IMR-90 (cell line): ENCODE results near the gene KLHDC1.
A peak's percentile ranks its signal among the peaks of the same experiment; 100 is the strongest.

Experiments used
- CTCF ChIP-seq: conservative IDR thresholded peaks from 2 replicates; pipeline ENCODE4 v1.5.1; 2012; ENCODE audit warnings: mild to moderate bottlenecking, low read depth, low read length, improper control_type of control experiment
- MAFK ChIP-seq: IDR thresholded peaks from 2 replicates; pipeline ENCODE4 v1.6.1; 2012; ENCODE audit warnings: low read depth, low read length, improper control_type of control experiment
- MAZ ChIP-seq: IDR thresholded peaks from 2 replicates; pipeline ENCODE4 v1.6.1; 2012; ENCODE audit warnings: low read depth, mild to moderate bottlenecking, low read length, improper control_type of control experiment, moderate library complexity, borderline replicate concordance
- MXI1 ChIP-seq: IDR thresholded peaks from 2 replicates; pipeline ENCODE4 v1.6.1; 2012; ENCODE audit warnings: low read depth, mild to moderate bottlenecking, low read length, moderate library complexity, borderline replicate concordance
- POLR2A ChIP-seq: IDR thresholded peaks from 2 replicates; pipeline ENCODE4 v1.6.1; 2012; ENCODE audit warnings: mild to moderate bottlenecking, low read depth, low read length
- RAD21 ChIP-seq: IDR thresholded peaks from 2 replicates; pipeline ENCODE4 v1.6.1; 2012; ENCODE audit warnings: low read length, improper control_type of control experiment
- RCOR1 ChIP-seq: IDR thresholded peaks from 2 replicates; pipeline ENCODE4 v1.6.1; 2012; ENCODE audit warnings: mild to moderate bottlenecking, low read length, improper control_type of control experiment; ENCODE audit not compliant: insufficient replicate concordance
- RFX5 ChIP-seq: IDR thresholded peaks from 2 replicates; pipeline ENCODE4 v1.8.0; 2012; ENCODE audit warnings: low read depth, mild to moderate bottlenecking, low read length, moderate library complexity

- TF ChIP-seq CTCF (peak; percentile 53), RCOR1 (no peak), POLR2A (peak; percentile 91), MAFK (no peak), RFX5 (no peak), RAD21 (no peak), MXI1 (0 out of 2 replicates have a peak, but pooled peaks have one; percentile 19), MAZ (peak; percentile 61; the same call in 1 of the 2 replicates)
These were observed 74.8 kb downstream of the KLHDC1 start, which contains the start of gene KLHDC2 for GRCh38 chr14:49767571-49768300.
